ENCODE results near the gene LAMA2.

DNA sequence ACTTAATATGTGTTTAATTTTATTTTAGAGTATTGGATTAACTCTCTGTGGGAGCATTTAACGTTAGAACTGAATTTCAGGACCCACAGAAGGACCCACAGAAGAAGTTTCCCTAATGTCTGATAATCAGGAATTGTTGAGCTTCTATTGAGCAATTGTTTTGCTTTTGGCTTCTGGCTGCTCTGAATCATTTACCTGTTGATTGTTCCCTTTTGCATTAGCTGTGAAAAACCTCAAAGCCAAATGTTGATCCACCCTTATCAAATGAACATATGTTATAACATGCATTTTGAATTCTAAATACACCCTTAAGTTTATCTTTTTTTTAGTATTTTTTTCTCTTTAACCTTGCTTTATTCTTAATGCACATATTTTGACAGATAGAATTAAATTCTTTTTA, 393.5 kb downstream of the LAMA2 start:
- TF ChIP-seq, protein P1, sequence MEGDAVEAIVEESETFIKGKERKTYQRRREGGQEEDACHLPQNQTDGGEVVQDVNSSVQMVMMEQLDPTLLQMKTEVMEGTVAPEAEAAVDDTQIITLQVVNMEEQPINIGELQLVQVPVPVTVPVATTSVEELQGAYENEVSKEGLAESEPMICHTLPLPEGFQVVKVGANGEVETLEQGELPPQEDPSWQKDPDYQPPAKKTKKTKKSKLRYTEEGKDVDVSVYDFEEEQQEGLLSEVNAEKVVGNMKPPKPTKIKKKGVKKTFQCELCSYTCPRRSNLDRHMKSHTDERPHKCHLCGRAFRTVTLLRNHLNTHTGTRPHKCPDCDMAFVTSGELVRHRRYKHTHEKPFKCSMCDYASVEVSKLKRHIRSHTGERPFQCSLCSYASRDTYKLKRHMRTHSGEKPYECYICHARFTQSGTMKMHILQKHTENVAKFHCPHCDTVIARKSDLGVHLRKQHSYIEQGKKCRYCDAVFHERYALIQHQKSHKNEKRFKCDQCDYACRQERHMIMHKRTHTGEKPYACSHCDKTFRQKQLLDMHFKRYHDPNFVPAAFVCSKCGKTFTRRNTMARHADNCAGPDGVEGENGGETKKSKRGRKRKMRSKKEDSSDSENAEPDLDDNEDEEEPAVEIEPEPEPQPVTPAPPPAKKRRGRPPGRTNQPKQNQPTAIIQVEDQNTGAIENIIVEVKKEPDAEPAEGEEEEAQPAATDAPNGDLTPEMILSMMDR (IDR thresholded peaks at IDR 0.05) = no peak
- TF ChIP-seq POLR2A (IDR thresholded peaks at IDR 0.05) = no peak
